Esophagus squamous epithelium (tissue), 5 donors: Measurements from ENCODE around the gene FGGY. TPM values are rescaled to one million over a fixed set of nuclear protein-coding genes. Genes with fewer than 3 reads are reported as not detected.

Experiments used
- DNase-seq: peaks from one replicate; lab custom pipeline; 2025; lab: John Stamatoyannopoulos, UW
- H3K27ac ChIP-seq, 4 donors: fragments of 200-600 bp; sonication (generic); one replicate each; pipeline ENCODE4 v1.5.1; 2016 to 2019; ENCODE audit warnings: mild to moderate bottlenecking in 1 of 4
- H3K27me3 ChIP-seq, 4 donors: fragments of 200-600 bp; sonication (generic); 1 replicate in 3 of 4; 2 replicates in 1 of 4; pipeline versions ENCODE4 v1.5.1 to v1.6.0; 2017 to 2021; ENCODE audit warnings: antibody characterized with exemption in 1 of 4
- H3K36me3 ChIP-seq, 3 donors: fragments of 200-600 bp; sonication (generic); one replicate each; pipeline ENCODE4 v1.5.1; 2016 to 2019
- H3K4me1 ChIP-seq, 3 donors: fragments of 200-600 bp; sonication (generic); one replicate each; pipeline ENCODE4 v1.5.1; 2017 to 2019
- H3K4me3 ChIP-seq, 4 donors: fragments of 200-600 bp; sonication (generic); 1 replicate in 3 of 4; 2 replicates in 1 of 4; pipeline ENCODE4 v1.5.1; 2016 to 2019; ENCODE audit warnings: mild to moderate bottlenecking in 2 of 4, moderate library complexity in 1 of 4
- H3K9me3 ChIP-seq, 3 donors: fragments of 200-600 bp; sonication (generic); one replicate each; pipeline ENCODE4 v1.5.1; 2016 to 2019
- CTCF ChIP-seq, 6 experiments: fragments of 450-650 bp in 4 of 6; fragments of 200-600 bp in 2 of 6; sonication (generic) in 2 of 6; IDR thresholded peaks; one replicate each; pipeline ENCODE4 v1.5.1; 2016 to 2019; ENCODE audit warnings: antibody characterized with exemption in 6 of 6, mild to moderate bottlenecking in 4 of 6, moderate library complexity in 4 of 6
- POLR2A ChIP-seq, 4 donors: fragments of 450-650 bp; IDR thresholded peaks; one replicate each; pipeline ENCODE4 v1.6.1; 2017; ENCODE audit warnings: antibody characterized with exemption in 4 of 4, mild to moderate bottlenecking in 4 of 4, moderate library complexity in 3 of 4
- WGBS, 2 donors: methylation state at CpG; one replicate each; pipeline ENCODE4 v1.1.5; 2018; 5-methylcytosine and 5-hydroxymethylcytosine counted together
- intact Hi-C: fragments of 100-400 bp; cut with DNase I; formaldehyde crosslinking; loops from one replicate; pipeline ENCODE4 v1.15.0; 2022
- total RNA-seq, 4 donors: library from RNA; depleted of rRNA; stranded (reverse); fragments of >200 nt; gene quantifications; one replicate each; pipeline ENCODE4 v1.1.0, GENCODE V29; 2016
- donor health status: DM: yes; HTN: yes; CAD: no.

The FGGY gene
- total RNA-seq, 4 donors from 2014 or later, result 6.0 to 18.1 (median 9.3) TPM

- no peaks in the 10 kb centered on the region for H3K27me3 ChIP-seq
- intact Hi-C loops, result no loop called here
- TF ChIP-seq CTCF (IDR thresholded peaks at IDR 0.05), result no peak
- no peak for TF ChIP-seq POLR2A (IDR thresholded peaks at IDR 0.05)
- H3K9me3 ChIP-seq, result no peaks in the 10 kb centered on the region
- no peak overlapping the region for H3K4me3 ChIP-seq
- H3K27ac ChIP-seq, result peak overlapping the region in 3 of 4 donors; percentile 5 to 49 (median 43)
- WGBS, 2 donors, result 57% methylated on average over 3 of the region's 3 CpGs
- H3K4me1 ChIP-seq, result peaks cover 14 to 78% (median 25%) of the 10 kb centered on the region in 3 donors
- H3K36me3 ChIP-seq, result no peaks in the 10 kb centered on the region
- no peak for DNase-seq
Measured at GRCh38 chr1:59678493-59679228, 381.8 kb downstream of the FGGY start.

DNA sequence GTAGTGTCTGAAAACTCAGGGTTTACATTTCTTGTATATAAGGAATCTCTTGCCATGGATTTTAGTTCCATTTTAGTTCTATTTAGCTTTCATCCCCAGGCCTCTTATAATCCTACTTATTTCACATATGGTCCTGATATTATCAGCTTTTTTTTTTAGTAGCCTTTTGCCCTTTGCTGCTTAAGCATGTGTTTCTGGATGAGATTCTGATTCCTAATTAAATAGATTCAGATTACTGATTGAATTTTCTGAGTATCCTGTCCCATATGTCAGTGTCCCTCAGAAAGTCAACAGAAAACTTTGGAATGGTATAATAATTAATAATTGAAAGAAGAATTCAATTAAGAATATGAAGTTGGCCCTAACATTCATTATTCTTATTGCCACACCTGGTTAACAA is 383.1 kb downstream of the FGGY start:
- intact Hi-C loops, result no loop called here
- TF ChIP-seq POLR2A (IDR thresholded peaks at IDR 0.05), result no peak
- no peak for TF ChIP-seq CTCF (IDR thresholded peaks at IDR 0.05)

DNA sequence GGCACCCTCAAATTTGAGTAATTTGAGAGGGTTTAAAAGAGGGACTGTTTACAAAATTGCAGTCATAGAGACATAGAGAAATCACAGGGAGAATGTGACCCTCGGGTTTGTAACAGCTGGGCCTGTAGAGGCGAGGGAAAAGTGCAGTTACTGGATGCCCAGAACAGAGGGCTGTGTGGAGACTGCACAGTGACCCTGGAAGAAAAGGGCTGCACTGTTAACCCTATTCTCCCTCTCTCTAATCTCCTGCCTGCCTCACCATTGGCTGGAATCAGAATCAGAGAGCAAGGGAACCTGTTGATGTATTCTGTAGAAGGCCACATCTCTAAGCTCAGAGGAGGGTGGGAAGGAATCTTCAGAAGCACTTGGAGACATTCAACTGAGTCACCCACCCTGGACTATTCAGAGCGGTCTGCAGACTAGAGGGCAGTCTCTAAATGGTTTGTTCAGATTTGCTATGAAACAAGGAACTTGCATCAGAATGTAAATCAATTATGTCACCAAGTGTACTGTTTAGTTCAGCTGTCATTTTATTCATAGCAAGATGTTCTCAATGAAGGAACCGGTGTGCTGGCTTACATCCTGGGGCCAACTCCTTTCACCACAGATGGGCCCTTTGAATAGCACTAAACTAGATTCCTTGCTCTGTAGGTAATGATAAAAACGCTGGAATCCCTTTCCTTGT is 385.6 kb downstream of the FGGY start:
- H3K27ac ChIP-seq, result peak overlapping the region; percentile 49 to 64 (median 59)

More for the DNA sequence above, 383.1 kb downstream of the FGGY start:
- Histone ChIP-seq H3K4me1 (peaks cover under 1 to 73% (median 13%) of the 10 kb centered on the region in 3 donors), H3K27ac (no peak overlapping the region), H3K4me3 (no peak overlapping the region), H3K27me3 (no peaks in the 10 kb centered on the region), H3K9me3 (no peaks in the 10 kb centered on the region), H3K36me3 (no peaks in the 10 kb centered on the region)
- DNase-seq, result no peak

DNA sequence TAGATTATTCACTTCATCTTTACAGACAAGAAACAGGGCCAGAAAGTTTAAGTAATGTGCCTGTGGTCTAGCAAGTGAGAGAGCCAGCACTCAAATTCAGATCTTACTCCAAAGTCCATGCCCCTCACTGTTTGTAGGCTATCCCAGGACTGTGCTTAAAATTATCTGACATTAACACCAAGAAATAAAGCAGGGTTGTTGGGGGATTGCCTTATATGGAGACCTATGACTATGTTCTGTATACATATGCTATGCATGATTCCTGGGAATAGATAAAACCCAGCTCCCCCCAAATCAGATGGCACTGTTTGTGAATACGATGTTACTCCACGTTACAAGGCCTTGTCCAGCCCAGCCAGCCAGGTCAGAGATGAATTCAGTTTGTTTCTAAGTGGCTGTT is 386.3 kb downstream of the FGGY start:
- Histone ChIP-seq H3K4me1 (peaks cover 0 to 70% (median 3%) of the 10 kb centered on the region in 3 donors), H3K4me3 (no peak overlapping the region), H3K36me3 (no peaks in the 10 kb centered on the region), H3K9me3 (no peaks in the 10 kb centered on the region), H3K27ac (peak overlapping the region; percentile 49 to 64 (median 59)), H3K27me3 (no peaks in the 10 kb centered on the region)
- DNase-seq, result no peak
- intact Hi-C loops, result no loop called here
- TF ChIP-seq CTCF (IDR thresholded peaks at IDR 0.05), result no peak
- no peak for TF ChIP-seq POLR2A (IDR thresholded peaks at IDR 0.05)
- 81 to 95% methylated on average over 2 of the region's 2 CpGs for WGBS, 2 donors

More for the DNA sequence above, 385.6 kb downstream of the FGGY start:
- Histone ChIP-seq H3K4me1 (peaks cover 0 to 76% (median 10%) of the 10 kb centered on the region in 3 donors), H3K9me3 (no peaks in the 10 kb centered on the region), H3K4me3 (no peak overlapping the region), H3K27me3 (no peaks in the 10 kb centered on the region), H3K36me3 (no peaks in the 10 kb centered on the region)
- no peak for TF ChIP-seq POLR2A (IDR thresholded peaks at IDR 0.05)
- intact Hi-C loops, result no loop called here
- no peak for DNase-seq
- WGBS, 2 donors, result 52 to 73% methylated on average over 5 of the region's 5 CpGs

GRCh38 chr1:59684698-59685097 is 387.8 kb downstream of the FGGY start:
- H3K4me1 ChIP-seq, result peaks cover 0 to 71% (median 3%) of the 10 kb centered on the region in 3 donors
- TF ChIP-seq POLR2A (IDR thresholded peaks at IDR 0.05) (no peak), CTCF (IDR thresholded peaks at IDR 0.05) (no peak)
- DNase-seq, result no peak
- H3K4me3 ChIP-seq, result no peak overlapping the region
- peak overlapping the region in 1 of 4 donors; percentile 25 for H3K27ac ChIP-seq
- no peaks in the 10 kb centered on the region for H3K36me3 ChIP-seq
- no peaks in the 10 kb centered on the region for H3K27me3 ChIP-seq
- intact Hi-C loops, result no loop called here
- whole genome bisulfite sequencing, 2 donors, result 94 to 100% methylated on average over 4 of the region's 4 CpGs
- no peaks in the 10 kb centered on the region for H3K9me3 ChIP-seq
